Left hindlimb (tissue), 1 donor: ENCODE results near the gene KRTAP10-4.
"Not testable (repeated sequence)": the region's sequence is repeated elsewhere in the genome, so short reads cannot be mapped to it uniquely, and the experiment has no call there.

Experiments used
- DNase-seq: peaks from one replicate; pipeline ENCODE4 v3.0.0-alpha.2; 2018

Gene KRTAP10-4

GRCh38 chr21:44580231-44580821, 6.8 kb downstream of the KRTAP10-4 start, which contains the start of gene KRTAP10-5:
Gene KRTAP10-5, minus strand, starts transcription at chr21:44580604. Its CDS starts 26 bp downstream, at chr21:44580578.
- not testable (repeated sequence) for DNase-seq

GRCh38 chr21:44581158-44581557, 7.6 kb downstream of the KRTAP10-4 start:
- no peak for DNase-seq

GRCh38 chr21:44582055-44582454, 8.5 kb downstream of the KRTAP10-4 start:
- DNase-seq, result no peak

GRCh38 chr21:44583089-44583799, 9.7 kb downstream of the KRTAP10-4 start:
- DNase-seq, result no peak

GRCh38 chr21:44583800-44584147, 10.2 kb downstream of the KRTAP10-4 start:
- DNase-seq, result no peak

GRCh38 chr21:44585892-44586291, 12.4 kb downstream of the KRTAP10-4 start:
- DNase-seq, result no peak

GRCh38 chr21:44589094-44589493, 15.6 kb downstream of the KRTAP10-4 start:
- no peak for DNase-seq

GRCh38 chr21:44589586-44590305, 16.2 kb downstream of the KRTAP10-4 start:
- DNase-seq, result no peak

GRCh38 chr21:44590311-44590721, 16.8 kb downstream of the KRTAP10-4 start:
- no peak for DNase-seq

GRCh38 chr21:44590897-44591800, 17.6 kb downstream of the KRTAP10-4 start:
- DNase-seq, result not testable (repeated sequence)

GRCh38 chr21:44591801-44592130, 18.2 kb downstream of the KRTAP10-4 start:
- DNase-seq, result not testable (repeated sequence)

GRCh38 chr21:44592446-44593311, 19.1 kb downstream of the KRTAP10-4 start, which contains the start of gene KRTAP10-6:
Gene KRTAP10-6, minus strand, starts transcription at chr21:44592505. Its CDS starts 21 bp downstream, at chr21:44592484.
- DNase-seq, result no peak

- DNase-seq, result no peak
Observed at GRCh38 chr21:44593598-44594405, 20.3 kb downstream of the KRTAP10-4 start.

GRCh38 chr21:44594406-44594916, 20.9 kb downstream of the KRTAP10-4 start:
- no peak for DNase-seq

GRCh38 chr21:44595524-44595923, 22.0 kb downstream of the KRTAP10-4 start:
- no peak for DNase-seq

- DNase-seq, result no peak
Observed at GRCh38 chr21:44596068-44596725, 22.7 kb downstream of the KRTAP10-4 start.

GRCh38 chr21:44598061-44598460, 24.5 kb downstream of the KRTAP10-4 start:
- no peak for DNase-seq

GRCh38 chr21:44599264-44600029, 25.9 kb downstream of the KRTAP10-4 start:
- DNase-seq, result no peak
